Lower leg skin (tissue), 4 donors: Measurements from ENCODE around the gene PSMG4. TPM values are rescaled to one million over a fixed set of nuclear protein-coding genes. Genes with fewer than 3 reads are reported as not detected.

ENCODE experiments used
- DNase-seq, 2 donors: peaks; one replicate each; pipeline ENCODE4 v3.0.0-alpha.2; 2019; ENCODE audit warnings: low spot score in 2 of 2
- H3K4me3 ChIP-seq: fragments of 200-600 bp; sonication (generic); 2 replicates; pipeline ENCODE4 v1.5.1; 2017; ENCODE audit warnings: mild to moderate bottlenecking, low read depth; ENCODE audit not compliant: poor library complexity, severe bottlenecking
- CTCF ChIP-seq, 3 donors: fragments of 450-650 bp; IDR thresholded peaks; one replicate each; pipeline ENCODE4 v1.5.1; 2016; ENCODE audit warnings: antibody characterized with exemption in 3 of 3, mild to moderate bottlenecking in 3 of 3, moderate library complexity in 2 of 3
- POLR2A ChIP-seq, 2 donors: fragments of 450-650 bp; IDR thresholded peaks; one replicate each; pipeline ENCODE4 v1.6.1; 2016 to 2017; ENCODE audit warnings: antibody characterized with exemption in 2 of 2, mild to moderate bottlenecking in 1 of 2, moderate library complexity in 1 of 2
- WGBS, 2 donors: methylation state at CpG; one replicate each; pipeline ENCODE4 v1.1.5; 2018; 5-methylcytosine and 5-hydroxymethylcytosine counted together
- intact Hi-C: fragments of 100-400 bp; cut with DNase I; formaldehyde crosslinking; loops from one replicate; pipeline ENCODE4 v1.15.0; 2023; ENCODE audit warnings: low total_unique reads
- total RNA-seq, 4 donors: library from RNA; depleted of rRNA; stranded (reverse); fragments of >200 nt; gene quantifications; one replicate each; pipeline ENCODE4 v1.1.0, GENCODE V29; 2016

PSMG4 gene, protein sequence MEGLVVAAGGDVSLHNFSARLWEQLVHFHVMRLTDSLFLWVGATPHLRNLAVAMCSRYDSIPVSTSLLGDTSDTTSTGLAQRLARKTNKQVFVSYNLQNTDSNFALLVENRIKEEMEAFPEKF
- 10 to 100 TPM; 16.2 to 22.1 (median 19.1) TPM for total RNA-seq

- 0 to 1% methylated on average over 21 to 49 of the region's 80 CpGs for WGBS, 2 donors
- intact Hi-C loops, result loop anchor here (10.0 kb wide), 1 partner anchor 134 kb away; no protein-coding TSS in a partner anchor
- H3K4me3 ChIP-seq, result peak within 1 kb of the TSS; percentile 77
These were observed at the start of gene PSMG4 for GRCh38 chr6:3258720-3259490. Gene PSMG4, plus strand, starts transcription at chr6:3258947. Its CDS starts 76 bp downstream, at chr6:3259023.

GRCh38 chr6:3209114-3210023, 49.4 kb upstream of the PSMG4 start:
- H3K4me3 ChIP-seq, result no peak overlapping the region
- peak; percentile 81 to 92 for DNase-seq
- 26 to 28% methylated on average over 17 of the region's 17 CpGs for WGBS, 2 donors
- intact Hi-C loops, result loop anchor here (5.0 kb wide), 1 partner anchor 82 kb away; no protein-coding TSS in a partner anchor
- TF ChIP-seq CTCF (IDR thresholded peaks at IDR 0.05), result no peak
- no peak for TF ChIP-seq POLR2A (IDR thresholded peaks at IDR 0.05)

More at GRCh38 chr6:3258720-3259490, at the start of gene PSMG4:
- TF ChIP-seq POLR2A (IDR thresholded peaks at IDR 0.05) (no peak), CTCF (IDR thresholded peaks at IDR 0.05) (no peak)
- peak; percentile 92 to 99 for DNase-seq

DNA sequence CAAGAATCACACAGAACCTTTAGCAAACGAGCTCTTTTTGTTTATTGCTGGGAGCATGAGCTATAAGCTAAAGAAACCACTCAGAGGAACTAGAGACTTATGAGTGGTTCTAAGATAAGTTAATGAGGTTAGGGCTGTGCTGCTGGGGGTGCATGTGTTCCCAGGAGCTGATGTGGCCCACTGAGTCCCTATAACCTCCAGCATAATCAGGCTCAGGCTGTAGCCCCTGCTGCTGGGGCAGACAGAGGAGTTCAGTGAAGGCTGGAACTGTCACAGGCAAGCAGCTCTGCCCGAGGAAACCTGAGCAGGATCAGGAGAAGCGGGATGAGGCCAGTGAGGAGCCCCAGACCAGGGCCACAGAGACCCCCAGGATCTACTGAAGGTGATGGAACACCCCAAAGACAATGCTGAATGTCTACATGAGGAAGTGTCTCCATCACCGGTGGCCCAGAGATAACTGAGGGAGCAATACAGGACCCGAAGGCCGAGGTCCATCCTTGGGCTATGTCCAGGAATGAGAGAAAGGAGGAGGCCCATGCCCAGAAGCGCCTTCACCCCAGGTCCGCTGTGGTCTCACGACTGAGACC, 48.6 kb upstream of the PSMG4 start:
- DNase-seq, result peak in 1 of 2 donors; percentile 79
- intact Hi-C loops, result no loop called here
- TF ChIP-seq POLR2A (IDR thresholded peaks at IDR 0.05) (no peak), CTCF (IDR thresholded peaks at IDR 0.05) (no peak)
- WGBS, 2 donors, result 83 to 88% methylated on average over 9 of the region's 9 CpGs
- no peak overlapping the region for H3K4me3 ChIP-seq

DNA sequence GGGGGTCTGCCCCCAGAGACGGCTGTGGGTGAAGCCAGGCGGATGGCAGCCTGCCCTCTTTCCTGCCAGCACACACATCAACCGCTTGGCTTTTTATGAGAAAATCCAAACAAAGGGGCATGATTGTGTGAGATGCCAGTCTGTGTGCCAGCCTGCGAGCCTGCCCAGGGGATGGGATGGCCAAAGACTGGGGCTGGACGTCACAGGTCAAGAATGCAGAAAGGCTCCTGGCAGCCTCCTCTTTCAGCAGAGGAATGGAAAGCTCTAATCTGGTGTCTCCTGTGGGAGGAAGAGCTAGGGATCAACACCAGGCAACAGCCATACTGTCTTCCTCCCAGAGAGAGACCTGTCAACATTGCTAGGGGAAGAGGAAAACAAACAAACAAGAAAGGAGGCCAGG, 47.1 kb upstream of the PSMG4 start:
- DNase-seq, result peak in 1 of 2 donors; percentile 77
- 71 to 82% methylated on average over 5 of the region's 5 CpGs for WGBS, 2 donors
- intact Hi-C loops, result no loop called here
- H3K4me3 ChIP-seq, result no peak overlapping the region
- no peak for TF ChIP-seq POLR2A (IDR thresholded peaks at IDR 0.05)

GRCh38 chr6:3212261-3212660, 46.5 kb upstream of the PSMG4 start:
- 96 to 99% methylated on average over 6 of the region's 6 CpGs for WGBS, 2 donors
- DNase-seq, result peak in 1 of 2 donors; percentile 42
- no peak for TF ChIP-seq POLR2A (IDR thresholded peaks at IDR 0.05)
- no peak for TF ChIP-seq CTCF (IDR thresholded peaks at IDR 0.05)
- H3K4me3 ChIP-seq, result no peak overlapping the region
- intact Hi-C loops, result no loop called here
